Activated CD4-positive, alpha-beta T cell treated with anti-CD3 and anti-CD28 coated beads for 36 hours (primary cell): ENCODE data around the gene ARPP19. TPM values are rescaled to one million over a fixed set of nuclear protein-coding genes. Genes with fewer than 3 reads are reported as not detected.
"Not testable (repeated sequence)": the region's sequence is repeated elsewhere in the genome, so short reads cannot be mapped to it uniquely, and the experiment has no call there.

Experiments
- ATAC-seq: fragments of 200-7000 bp; cut with Tn5 transposase; one replicate; pipeline ENCODE4 v1.10.0; 2021; ENCODE audit warnings: mild to moderate bottlenecking, moderate library complexity
- CTCF ChIA-PET: fragments of 350-600 bp; sonication (Branson Sonifier 250); formaldehyde crosslinking; loops from one replicate; lab custom pipeline; 2021; ENCODE audit warnings: antibody characterized with exemption; lab: Charles Lee
- POLR2A ChIA-PET: fragments of 350-600 bp; sonication (Branson Sonifier 250); formaldehyde crosslinking; loops from one replicate; lab custom pipeline; 2021; ENCODE audit warnings: antibody characterized with exemption, inconsistent platforms; lab: Charles Lee
- DNase-seq: peaks from one replicate; pipeline ENCODE4 v3.0.0-alpha.2; 2020
- H3K27ac Mint-ChIP-seq: one replicate; pipeline ENCODE4 v1.8.0; 2021; ENCODE audit warnings: mixed read lengths
- H3K27me3 Mint-ChIP-seq: one replicate; pipeline ENCODE4 v1.8.0; 2021; ENCODE audit warnings: mixed read lengths
- H3K36me3 Mint-ChIP-seq: one replicate; pipeline ENCODE4 v1.8.0; 2021; ENCODE audit warnings: low read depth, mixed read lengths
- H3K4me1 Mint-ChIP-seq: one replicate; pipeline ENCODE4 v1.8.0; 2021; ENCODE audit warnings: mixed read lengths
- H3K4me3 Mint-ChIP-seq: one replicate; pipeline ENCODE4 v1.8.0; 2021; ENCODE audit warnings: mild to moderate bottlenecking, moderate library complexity, mixed read lengths
- H3K9me3 Mint-ChIP-seq: one replicate; pipeline ENCODE4 v1.8.0; 2021; ENCODE audit warnings: low read depth, mixed read lengths
- intact Hi-C, 2 experiments: fragments of 100-400 bp; cut with DNase I in 1 of 2; cut with micrococcal nuclease in 1 of 2; formaldehyde crosslinking; loops; one replicate each; pipeline versions ENCODE4 v1.14.2 to v1.15.1; 2022 to 2024; cut with DNase I, micrococcal nuclease
- total RNA-seq, 2 experiments: library from RNA; stranded (reverse); gene quantifications; one replicate each; pipeline ENCODE4 v1.2.3, GENCODE V29; 2021

The ARPP19 gene
- total RNA-seq, 2 experiments from 2014 or later: 141 to 185 TPM

DNA sequence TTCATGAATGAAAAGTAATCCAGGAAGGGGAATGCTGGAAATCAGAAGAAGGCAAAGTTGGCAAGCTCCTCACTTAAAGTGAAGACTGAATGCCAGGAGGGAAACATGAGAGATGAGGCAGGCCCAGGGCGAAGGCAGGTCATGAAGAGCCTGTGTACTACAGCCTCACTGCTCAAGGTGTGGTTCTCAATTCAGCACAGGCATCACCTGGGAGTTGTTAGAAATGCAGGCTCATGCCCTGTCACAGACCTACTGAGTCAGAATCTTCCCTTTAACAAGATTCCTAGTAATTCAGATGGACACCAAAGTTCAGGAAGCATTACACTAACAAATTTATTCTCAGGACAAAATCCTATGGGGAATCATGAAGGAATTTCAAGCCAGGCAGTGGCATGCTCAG is 54.3 kb downstream of the ARPP19 start:
- no peak for DNase-seq
- intact Hi-C loops: no loop called here
- Mint-ChIP-seq H3K4me3 (no peak overlapping the region), H3K27me3 (no peaks in the 10 kb centered on the region), H3K27ac (no peak overlapping the region), H3K36me3 (no peaks in the 10 kb centered on the region), H3K9me3 (no peaks in the 10 kb centered on the region), H3K4me1 (peaks cover 22% of the 10 kb centered on the region)
- no peak for ATAC-seq
- ChIA-PET POLR2A (no interaction called here), CTCF (interaction anchor here (0.6 to 1.8 kb wide), 2 partner anchors 9 to 372 kb away, joined by 4 to 5 read pairs; no protein-coding TSS in a partner anchor)

DNA sequence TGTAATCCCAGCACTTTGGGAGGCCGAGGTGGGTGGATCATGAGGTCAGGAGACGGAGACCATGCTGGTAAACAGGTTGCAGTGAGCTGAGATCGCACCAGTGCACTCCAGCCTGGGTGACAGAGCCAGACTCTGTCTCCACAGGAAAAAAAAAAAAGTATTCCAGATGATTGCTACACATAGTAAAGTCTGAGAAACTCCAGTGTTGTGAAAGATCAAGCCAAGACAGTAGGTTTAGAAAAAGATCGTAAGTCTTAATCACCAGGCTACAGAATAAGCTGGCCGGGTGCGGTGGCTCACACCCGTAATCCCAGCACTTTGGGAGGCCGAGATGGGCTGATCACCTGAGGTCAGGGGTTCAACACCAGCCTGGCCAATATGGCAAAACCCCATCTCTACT is 56.0 kb downstream of the ARPP19 start:
- DNase-seq, H3K4me3 Mint-ChIP-seq, CTCF ChIA-PET, H3K27me3 Mint-ChIP-seq, intact Hi-C loops, H3K9me3 Mint-ChIP-seq, POLR2A ChIA-PET, H3K36me3 Mint-ChIP-seq, H3K27ac Mint-ChIP-seq, ATAC-seq: not testable (repeated sequence)
- H3K4me1 Mint-ChIP-seq: peaks cover 16% of the 10 kb centered on the region

DNA sequence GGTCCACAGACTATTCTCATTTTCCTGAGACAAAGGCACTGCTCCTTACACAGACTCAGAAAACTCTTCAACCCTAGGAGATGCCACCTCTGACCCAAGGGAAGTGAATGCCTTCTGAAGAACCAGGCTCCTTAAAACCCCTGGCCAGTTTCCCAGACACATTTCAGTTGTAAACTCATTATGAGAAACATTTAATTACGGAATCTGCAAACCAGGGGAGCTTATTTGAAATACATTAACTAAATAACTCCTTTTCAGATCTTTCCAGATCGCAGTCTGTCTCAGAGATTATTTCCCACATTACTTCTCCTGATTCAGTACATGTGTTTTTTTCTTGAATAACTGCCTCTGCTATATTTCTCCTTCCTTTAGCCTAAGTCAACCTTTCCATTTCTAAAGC is 57.7 kb downstream of the ARPP19 start:
- H3K27me3 Mint-ChIP-seq: no peaks in the 10 kb centered on the region
- H3K4me3 Mint-ChIP-seq: no peak overlapping the region
- ATAC-seq (no peak), DNase-seq (no peak)
- H3K27ac Mint-ChIP-seq: no peak overlapping the region
- intact Hi-C loops: no loop called here
- no peaks in the 10 kb centered on the region for H3K36me3 Mint-ChIP-seq
- H3K4me1 Mint-ChIP-seq: peaks cover 16% of the 10 kb centered on the region
- ChIA-PET POLR2A (no interaction called here), CTCF (interaction anchor here (0.7 to 1.2 kb wide), 3 partner anchors 14 to 256 kb away, joined by 3 to 4 read pairs (median 4); no protein-coding TSS in a partner anchor)
- no peaks in the 10 kb centered on the region for H3K9me3 Mint-ChIP-seq

DNA sequence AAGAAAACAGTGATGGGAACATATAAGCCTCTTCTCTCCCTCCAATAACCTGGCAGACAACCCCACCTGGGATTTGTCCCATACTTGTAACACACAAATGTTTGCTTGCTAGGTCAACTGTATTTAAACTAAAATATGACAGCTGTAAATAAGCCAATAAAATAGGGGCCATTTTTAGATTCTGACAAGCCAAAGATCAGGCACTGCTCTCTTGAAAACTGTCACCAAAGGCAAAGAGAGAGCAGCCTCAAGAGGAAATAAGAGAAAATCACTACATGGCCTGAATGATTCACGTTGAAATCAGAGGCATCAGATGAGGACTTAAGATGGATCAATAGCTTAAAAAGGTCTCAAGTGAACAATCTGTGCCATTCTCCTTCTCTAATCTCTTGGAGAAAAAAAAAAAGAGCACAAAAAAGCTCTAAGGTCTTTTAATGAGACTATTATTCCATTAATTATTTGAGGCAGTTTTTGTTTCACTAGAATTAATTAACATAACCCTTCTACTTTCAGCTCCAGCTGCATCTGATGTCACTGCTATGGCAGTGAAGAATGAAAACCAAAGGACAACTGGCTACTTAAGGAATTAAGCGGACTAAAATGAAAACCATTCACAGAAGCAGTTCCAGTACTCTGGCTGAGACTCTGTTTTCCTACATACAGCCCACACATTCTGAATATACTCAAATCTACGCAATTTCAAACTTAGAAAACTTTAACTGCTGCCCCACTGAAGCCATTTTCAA is 59.2 kb downstream of the ARPP19 start:
- ATAC-seq: no peak
- Mint-ChIP-seq H3K27ac (no peak overlapping the region), H3K9me3 (no peaks in the 10 kb centered on the region), H3K4me1 (peaks cover 24% of the 10 kb centered on the region), H3K27me3 (no peaks in the 10 kb centered on the region), H3K4me3 (no peak overlapping the region), H3K36me3 (no peaks in the 10 kb centered on the region)
- ChIA-PET POLR2A (interaction anchor here (0.6 kb wide), 1 partner anchor 338 kb away, joined by 4 read pairs; no protein-coding TSS in a partner anchor), CTCF (interaction anchor here (0.5 kb wide), 1 partner anchor 10 kb away, joined by 3 read pairs; no protein-coding TSS in a partner anchor)
- intact Hi-C loops: no loop called here
- no peak for DNase-seq

DNA sequence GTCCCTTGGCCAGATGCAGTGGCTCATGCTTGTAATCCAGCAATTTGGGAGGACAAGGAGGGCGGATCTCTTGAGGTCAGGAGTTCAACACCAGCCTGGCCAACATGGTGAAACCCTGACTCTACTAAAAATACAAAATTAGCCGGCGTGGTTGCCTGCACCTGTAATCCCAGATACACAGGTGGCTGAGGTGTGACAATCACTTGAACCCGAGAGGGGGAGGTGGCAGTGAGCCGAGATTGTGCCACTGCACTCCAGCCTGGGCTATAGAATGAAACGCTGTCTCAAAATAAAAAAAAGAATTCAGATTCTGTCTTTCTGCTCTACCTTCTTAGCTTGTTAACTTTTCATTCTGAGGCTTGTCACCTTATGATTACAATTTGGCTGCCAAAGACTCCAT is 62.3 kb downstream of the ARPP19 start:
- H3K9me3 Mint-ChIP-seq: no peaks in the 10 kb centered on the region
- intact Hi-C loops: loop anchor here in 1 of 2 experiments (2.0 kb wide), 1 partner anchor 20 kb away; no protein-coding TSS in a partner anchor
- ChIA-PET POLR2A (no interaction called here), CTCF (interaction anchor here (1.0 to 1.1 kb wide), 2 partner anchors 18 to 22 kb away, joined by 4 to 5 read pairs; no protein-coding TSS in a partner anchor)
- no peak for ATAC-seq
- H3K4me1 Mint-ChIP-seq: peaks cover 39% of the 10 kb centered on the region
- H3K4me3 Mint-ChIP-seq: no peak overlapping the region
- no peaks in the 10 kb centered on the region for H3K36me3 Mint-ChIP-seq
- DNase-seq: no peak
- no peak overlapping the region for H3K27ac Mint-ChIP-seq
- H3K27me3 Mint-ChIP-seq: no peaks in the 10 kb centered on the region

DNA sequence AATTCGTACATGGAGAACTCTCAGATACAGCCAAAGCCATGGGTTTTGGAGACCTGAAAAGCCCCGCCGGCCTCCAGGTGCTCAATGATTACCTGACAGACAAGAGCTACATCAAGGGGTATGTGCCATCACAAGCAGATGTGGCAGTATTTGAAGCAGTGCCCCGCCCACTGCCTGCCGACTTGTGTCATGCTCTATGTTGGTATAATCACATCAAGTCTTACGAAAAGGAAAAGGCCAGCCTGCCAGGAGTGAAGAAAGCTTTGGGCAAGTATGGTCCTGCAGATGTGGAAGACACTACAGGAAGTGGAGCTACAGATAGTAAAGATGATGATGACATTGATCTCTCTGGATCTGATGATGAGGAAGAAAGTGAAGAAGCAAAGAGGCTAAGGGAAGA is 63.7 kb downstream of the ARPP19 start:
- no peak overlapping the region for H3K27ac Mint-ChIP-seq
- H3K27me3 Mint-ChIP-seq: no peaks in the 10 kb centered on the region
- intact Hi-C loops: no loop called here
- POLR2A ChIA-PET: no interaction called here
- ATAC-seq: no peak
- no peak for DNase-seq
- no peaks in the 10 kb centered on the region for H3K9me3 Mint-ChIP-seq
- CTCF ChIA-PET: no interaction called here
- H3K4me3 Mint-ChIP-seq: no peak overlapping the region
- H3K4me1 Mint-ChIP-seq: peaks cover 31% of the 10 kb centered on the region
- H3K36me3 Mint-ChIP-seq: no peaks in the 10 kb centered on the region

DNA sequence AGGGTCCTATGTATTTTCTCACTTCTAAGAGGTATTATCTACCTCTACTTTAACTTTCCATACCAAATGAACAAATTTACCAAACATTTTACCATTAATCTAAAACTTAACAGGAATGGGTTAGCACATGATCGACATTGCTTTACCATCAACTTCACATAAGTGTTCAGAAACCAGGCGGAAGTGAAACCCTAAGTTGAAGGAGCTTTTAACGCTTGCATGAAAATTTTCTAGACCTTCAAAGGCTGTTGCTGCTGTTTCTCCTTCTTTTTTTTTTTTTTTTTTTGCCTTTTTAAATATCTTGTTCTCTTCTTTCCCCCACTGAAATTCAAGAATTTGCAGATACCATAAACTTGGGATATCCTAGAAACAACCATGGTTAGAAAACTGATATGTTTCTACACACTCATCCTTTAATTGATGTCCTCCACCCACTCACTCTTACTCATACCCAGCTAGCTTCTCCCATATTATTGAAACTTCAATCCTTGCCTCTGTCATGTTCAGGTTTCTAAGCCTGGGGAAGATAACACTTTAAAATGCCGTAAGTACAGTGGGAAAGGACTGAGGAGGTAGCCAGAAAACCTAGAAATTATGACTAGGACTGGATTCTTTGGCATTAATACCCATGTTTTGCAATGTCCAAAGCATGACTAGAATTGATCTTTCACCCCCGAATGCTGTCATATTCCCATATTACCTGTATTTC is 64.9 kb downstream of the ARPP19 start:
- ChIA-PET CTCF (interaction anchor here (0.6 kb wide), 2 partner anchors 26 to 176 kb away, joined by 3 to 4 read pairs; no protein-coding TSS in a partner anchor), POLR2A (interaction anchor here (0.7 to 1.3 kb wide), 2 partner anchors 24 to 258 kb away, joined by 3 read pairs; partner anchors contain the start of gene MYO5A)

DNA sequence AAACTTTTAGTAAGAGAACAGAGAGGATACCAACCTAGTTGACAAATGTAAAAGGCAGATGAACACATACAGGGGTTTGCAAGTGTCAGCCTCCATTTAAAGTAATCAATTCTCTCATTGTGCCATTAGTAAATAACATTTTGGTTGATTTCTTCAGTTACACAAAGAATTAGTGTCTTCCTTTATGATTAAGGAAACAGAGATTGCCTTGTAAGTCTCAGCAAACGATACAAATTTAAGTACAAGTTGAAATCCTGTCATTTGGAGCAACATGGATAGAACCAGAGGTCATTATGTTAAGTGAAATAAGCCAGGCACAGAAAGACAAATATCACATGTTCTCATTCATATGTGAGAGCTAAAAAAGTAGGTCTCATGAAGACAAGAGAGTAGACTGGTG is 66.2 kb downstream of the ARPP19 start:
- Mint-ChIP-seq H3K27me3 (no peaks in the 10 kb centered on the region), H3K4me1 (peaks cover 28% of the 10 kb centered on the region), H3K36me3 (no peaks in the 10 kb centered on the region), H3K4me3 (no peak overlapping the region), H3K27ac (no peak overlapping the region), H3K9me3 (no peaks in the 10 kb centered on the region)
- intact Hi-C loops: no loop called here
- ATAC-seq: no peak
- POLR2A ChIA-PET: no interaction called here
- CTCF ChIA-PET: no interaction called here
- no peak for DNase-seq

More for the DNA sequence above, 64.9 kb downstream of the ARPP19 start:
- Mint-ChIP-seq H3K27me3 (no peaks in the 10 kb centered on the region), H3K9me3 (no peaks in the 10 kb centered on the region), H3K4me1 (peaks cover 28% of the 10 kb centered on the region), H3K27ac (peak overlapping the region; percentile 17), H3K36me3 (no peaks in the 10 kb centered on the region), H3K4me3 (no peak overlapping the region)
- ATAC-seq (peak; percentile 73), DNase-seq (no peak)
- intact Hi-C loops: no loop called here

DNA sequence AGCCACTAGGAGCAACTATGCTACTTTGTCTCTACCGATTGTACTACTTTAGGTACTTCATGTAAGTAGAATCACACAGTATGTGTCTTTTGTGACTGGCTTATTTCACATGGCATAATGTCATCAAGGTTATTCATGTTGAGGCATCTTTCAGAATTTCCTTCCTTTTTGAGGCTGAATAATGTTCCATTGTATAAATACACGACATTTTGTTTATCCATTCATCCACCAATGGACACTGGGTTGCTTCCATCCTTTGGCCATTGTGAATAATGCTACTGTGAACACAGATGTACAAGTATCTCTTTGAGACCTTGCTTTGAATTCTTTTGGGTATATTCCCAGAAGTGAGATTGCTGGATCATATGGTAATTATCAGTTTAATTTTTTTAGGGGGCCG is 69.3 kb downstream of the ARPP19 start:
- no peaks in the 10 kb centered on the region for H3K9me3 Mint-ChIP-seq
- H3K4me3 Mint-ChIP-seq: no peak overlapping the region
- ChIA-PET POLR2A (interaction anchor here (0.7 kb wide), 1 partner anchor 35 kb away, joined by 3 read pairs; no protein-coding TSS in a partner anchor), CTCF (interaction anchor here (0.8 to 1.5 kb wide), 4 partner anchors 10 to 58 kb away, joined by 3 to 4 read pairs (median 3); no protein-coding TSS in a partner anchor)
- H3K27me3 Mint-ChIP-seq: no peaks in the 10 kb centered on the region
- no peaks in the 10 kb centered on the region for H3K36me3 Mint-ChIP-seq
- ATAC-seq (no peak), DNase-seq (no peak)
- intact Hi-C loops: loop anchor here in 1 of 2 experiments (10.0 kb wide), 1 partner anchor 705 kb away; no protein-coding TSS in a partner anchor
- peaks cover 34% of the 10 kb centered on the region for H3K4me1 Mint-ChIP-seq
- no peak overlapping the region for H3K27ac Mint-ChIP-seq

DNA sequence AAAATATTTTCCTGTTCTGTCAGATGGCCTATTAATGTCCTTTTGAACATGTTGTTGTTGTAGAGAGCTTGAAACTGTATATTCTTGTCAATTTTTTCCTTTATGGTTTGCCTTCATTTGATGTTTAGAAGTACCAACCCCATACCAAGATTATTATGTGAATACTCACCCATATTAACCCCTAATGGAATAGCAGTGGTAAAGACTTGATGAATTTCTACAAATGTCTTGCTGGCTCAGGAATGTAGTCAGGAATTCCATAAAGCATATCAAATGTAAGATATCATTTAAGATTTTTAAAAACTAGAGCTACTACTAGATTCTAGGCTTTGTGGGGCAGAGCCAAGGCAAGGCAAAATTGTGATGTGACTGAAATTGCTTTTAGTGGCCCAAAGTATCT is 70.1 kb downstream of the ARPP19 start:
- intact Hi-C loops: loop anchor here in 1 of 2 experiments (10.0 kb wide), 1 partner anchor 706 kb away; no protein-coding TSS in a partner anchor
- Mint-ChIP-seq H3K4me1 (peaks cover 26% of the 10 kb centered on the region), H3K4me3 (no peak overlapping the region), H3K27ac (no peak overlapping the region), H3K36me3 (no peaks in the 10 kb centered on the region), H3K27me3 (no peaks in the 10 kb centered on the region), H3K9me3 (no peaks in the 10 kb centered on the region)
- no peak for ATAC-seq
- CTCF ChIA-PET: interaction anchor here (0.6 to 1.5 kb wide), 5 partner anchors 22 to 307 kb away, joined by 3 to 4 read pairs (median 3); no protein-coding TSS in a partner anchor
- DNase-seq: no peak
- POLR2A ChIA-PET: no interaction called here
